Stimulated activated CD4-positive, alpha-beta T cell treated with anti-CD3 and anti-CD28 coated beads, Interleukin-15, amount 100 ng/mL, for 1 hour (primary cell): ENCODE data around the gene BIRC5.
A peak's percentile ranks its signal among the peaks of the same experiment; 100 is the strongest.

ENCODE experiments used
- DNase-seq, 2 donors: peaks; one replicate each; pipeline ENCODE4 v3.0.0-alpha.2; 2020; ENCODE audit warnings: low read depth in 1 of 2, low spot score in 1 of 2

Gene BIRC5

DNA sequence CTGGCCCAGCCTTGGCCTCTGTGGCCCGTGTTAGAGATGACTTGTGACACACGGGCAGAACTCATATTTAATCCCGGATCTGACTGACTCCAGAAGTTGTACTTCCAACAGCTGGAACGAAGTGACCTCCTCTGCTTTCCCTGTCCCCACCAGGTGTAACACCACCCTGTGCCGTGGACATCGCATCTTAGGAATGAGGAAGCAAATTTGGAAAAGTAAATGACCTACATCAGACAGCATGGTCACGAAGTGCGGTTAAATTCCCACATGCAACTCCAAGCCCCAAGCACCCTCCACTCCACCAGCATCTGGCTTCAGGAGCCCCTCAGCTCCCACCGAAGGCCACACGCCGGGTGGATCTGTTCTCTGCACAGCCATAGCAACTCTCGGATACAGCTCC is 30.1 kb upstream of the BIRC5 start:
- DNase-seq, result no peak

DNA sequence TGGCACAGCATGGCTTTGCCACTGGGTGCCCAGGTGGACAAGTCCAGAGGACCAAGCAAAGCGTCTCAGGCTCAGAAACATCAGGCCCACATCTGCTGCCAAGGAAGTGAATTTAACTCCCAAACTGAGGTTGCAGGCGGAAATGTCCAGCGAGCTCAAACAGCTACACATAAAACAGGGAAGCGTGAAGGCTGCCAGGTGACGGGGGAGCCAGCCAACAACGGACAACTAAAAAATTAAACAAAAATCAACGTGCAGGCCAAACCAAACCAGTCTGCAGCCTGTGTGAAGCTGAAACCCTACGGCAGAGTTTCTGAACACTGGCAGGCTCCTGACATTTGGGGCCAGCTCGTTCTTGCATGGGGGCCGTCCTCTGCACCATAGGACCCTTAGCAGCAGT is 29.7 kb upstream of the BIRC5 start:
- DNase-seq, result no peak

DNA sequence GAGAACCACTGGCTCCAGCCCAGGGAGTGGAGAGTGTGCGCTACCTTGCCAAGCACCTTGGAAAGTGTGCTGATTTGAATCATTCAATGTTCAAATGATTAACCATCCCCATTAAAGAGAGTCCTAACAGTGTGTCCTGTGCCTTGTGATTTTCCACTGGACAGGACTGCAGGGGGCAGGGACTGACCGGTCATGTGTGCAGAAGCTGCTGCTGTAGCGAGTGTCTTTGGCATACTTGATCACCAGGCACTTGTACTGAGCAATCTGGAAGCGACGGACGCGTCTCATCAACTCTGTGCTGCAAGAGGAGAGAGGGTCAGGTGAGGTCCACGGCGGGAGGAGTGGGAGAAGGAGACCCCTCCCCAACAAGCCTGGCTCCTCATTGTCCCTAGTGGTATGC is 29.2 kb upstream of the BIRC5 start:
- no peak for DNase-seq

DNA sequence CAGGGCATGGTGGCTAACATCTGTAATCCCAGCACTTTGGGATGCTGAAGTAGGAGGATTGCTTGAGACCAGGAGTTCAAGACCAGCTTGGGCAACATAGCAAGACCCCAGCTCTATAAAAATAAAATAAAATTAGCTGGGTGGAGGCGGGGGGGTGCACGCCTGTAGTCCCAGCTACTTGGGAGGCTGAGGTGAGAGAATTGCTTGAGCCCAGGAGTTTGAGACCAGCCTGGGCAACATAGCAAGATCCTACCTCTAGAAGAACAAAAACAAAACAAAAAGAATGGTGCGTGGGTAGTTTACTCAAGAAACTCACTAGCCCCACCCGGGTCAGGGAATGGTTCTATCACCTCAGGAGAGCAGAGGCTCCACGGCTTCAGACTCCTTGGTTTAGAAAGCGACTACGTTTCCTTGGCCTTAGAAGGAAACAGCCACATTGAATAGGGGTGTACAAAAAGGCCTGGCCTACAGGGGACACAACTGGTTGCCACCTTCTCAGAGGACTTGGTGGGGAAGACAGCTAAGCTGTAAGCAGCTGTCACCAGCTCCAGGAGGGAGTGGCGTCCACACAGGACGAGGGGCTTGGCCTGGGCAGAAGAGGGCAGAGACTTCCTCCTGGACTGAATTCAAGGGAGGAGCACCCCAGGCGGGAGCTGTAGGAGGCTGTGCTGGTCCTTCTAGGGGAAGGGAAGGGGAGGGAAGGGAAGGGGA is 27.9 kb upstream of the BIRC5 start:
- no peak for DNase-seq

- peak; percentile 62 to 67 for DNase-seq
Measured at GRCh38 chr17:78186692-78187595, 27.1 kb upstream of the BIRC5 start, which contains the start of the genes AFMID and TK1. Gene AFMID, plus strand, starts transcription at chr17:78187362. Its CDS starts 9 bp downstream, at chr17:78187371. Gene TK1, minus strand, starts transcription at chr17:78187052. Its CDS starts 58 bp downstream, at chr17:78186994.

DNA sequence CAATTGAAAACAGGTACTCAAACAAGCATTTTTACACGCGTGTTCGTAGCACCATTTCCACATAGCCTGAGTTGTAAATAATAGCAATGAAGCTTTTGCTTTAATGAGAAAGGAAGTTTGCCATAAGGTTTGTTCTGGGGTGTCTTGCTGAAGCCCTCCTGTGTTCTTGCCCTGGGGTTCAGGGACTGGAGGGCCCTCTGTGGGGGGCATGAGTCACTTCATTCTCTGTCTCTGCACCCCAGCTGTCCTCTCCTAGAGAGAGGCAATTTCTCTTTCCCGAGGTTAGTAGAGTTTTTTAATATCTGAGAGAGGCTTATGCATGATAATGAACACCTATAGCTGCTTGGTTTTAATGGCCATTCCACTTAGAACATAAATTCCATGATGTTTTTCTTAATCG is 17.3 kb upstream of the BIRC5 start:
- DNase-seq, result no peak

DNA sequence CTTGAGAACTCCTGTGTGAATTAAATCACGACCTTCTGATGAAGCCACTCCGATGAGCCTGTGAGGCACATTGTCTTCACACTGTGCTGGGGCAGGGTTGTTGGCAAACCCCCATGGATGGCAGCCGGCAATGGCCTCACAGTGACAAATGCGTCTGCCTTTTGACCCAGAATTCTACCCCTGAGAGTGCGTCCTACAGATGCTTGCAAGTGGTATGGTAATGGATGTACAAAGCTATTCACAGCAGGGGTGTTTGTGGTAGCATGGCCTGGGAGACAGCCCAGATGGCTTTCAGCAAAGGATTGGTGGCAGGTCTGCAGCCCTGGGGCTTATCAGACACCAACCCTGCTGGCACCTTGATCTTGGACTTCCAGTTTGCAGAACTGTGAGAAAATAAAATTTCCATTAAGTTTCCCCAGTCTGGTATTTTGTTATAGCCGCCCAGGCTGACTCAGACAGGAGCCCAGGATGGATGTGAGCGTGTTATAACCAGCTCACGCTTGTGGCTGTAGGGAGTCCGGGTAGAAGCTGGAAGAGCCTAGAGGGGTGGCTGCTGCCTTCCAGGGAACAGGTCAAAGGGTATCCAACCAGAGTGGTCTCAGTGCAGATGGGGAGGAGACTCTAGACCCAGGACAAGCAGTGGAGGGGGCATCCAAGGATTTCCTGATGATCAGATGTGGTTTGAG is 16.8 kb upstream of the BIRC5 start:
- DNase-seq, result no peak

GRCh38 chr17:78200451-78200850 is 13.6 kb upstream of the BIRC5 start:
- DNase-seq, result no peak

GRCh38 chr17:78202666-78203065 is 11.4 kb upstream of the BIRC5 start:
- DNase-seq, result no peak

GRCh38 chr17:78204387-78205123 is 9.5 kb upstream of the BIRC5 start:
- DNase-seq, result no peak

- DNase-seq, result no peak
Measured at GRCh38 chr17:78205124-78205775, 8.8 kb upstream of the BIRC5 start.

DNA sequence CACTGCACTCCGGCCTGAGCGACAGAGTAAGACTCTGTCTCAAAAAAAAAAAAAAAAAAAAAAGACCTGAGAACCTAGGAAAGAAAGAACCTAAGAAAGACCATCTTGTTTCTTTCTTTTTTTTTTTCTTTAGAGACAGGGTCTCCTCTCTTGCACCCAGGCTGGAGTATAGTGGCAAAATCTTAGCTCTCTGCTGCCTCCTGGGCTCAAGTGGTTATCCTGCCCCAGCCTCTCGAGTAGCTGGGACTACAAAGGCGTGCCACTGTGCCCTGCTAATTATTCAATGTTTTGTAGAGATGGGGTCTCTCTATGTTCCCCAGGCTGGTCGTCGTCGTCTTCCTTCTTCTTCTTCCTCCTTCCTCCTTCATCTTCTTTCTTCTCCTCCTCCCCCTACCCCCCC is 7.8 kb upstream of the BIRC5 start:
- no peak for DNase-seq

DNA sequence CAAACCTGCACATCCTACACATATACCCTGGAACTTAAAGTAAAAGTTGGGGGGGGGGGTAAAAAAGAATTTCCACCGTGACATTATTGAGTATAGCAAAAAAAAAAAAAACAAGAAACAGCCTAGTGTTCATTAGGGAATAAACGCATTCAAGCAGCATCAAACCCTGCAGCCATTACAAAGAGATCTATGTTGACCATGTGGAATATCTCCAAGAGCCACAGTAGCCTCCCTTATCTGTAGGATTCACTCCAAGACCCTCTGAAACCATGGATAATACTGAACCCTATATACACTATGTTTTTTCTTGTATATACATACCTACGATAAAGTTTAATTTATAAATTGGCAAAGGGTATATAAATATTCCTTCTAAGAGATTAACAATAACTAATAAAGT is 5.6 kb upstream of the BIRC5 start:
- no peak for DNase-seq

DNA sequence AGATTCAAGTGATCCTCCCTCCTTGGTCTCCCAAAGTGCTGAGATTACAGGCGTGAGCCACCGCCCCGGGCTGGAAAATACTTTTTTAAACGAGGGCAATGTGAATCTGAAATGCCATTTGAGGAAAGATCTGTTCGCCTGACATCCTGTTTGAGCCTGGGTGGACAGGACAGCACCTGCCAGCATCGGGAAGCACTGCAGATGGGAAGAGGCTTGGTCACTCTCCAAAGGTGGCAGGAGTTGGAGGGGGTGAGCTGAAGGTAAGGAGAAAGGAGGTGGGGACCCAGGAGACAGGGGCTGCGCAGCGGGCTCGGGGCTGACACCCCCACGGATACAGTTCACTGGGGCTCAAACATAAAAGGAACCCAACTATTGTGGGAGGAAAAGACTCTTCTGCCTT is 3.9 kb upstream of the BIRC5 start:
- no peak for DNase-seq

GRCh38 chr17:78211032-78211431 is 3.0 kb upstream of the BIRC5 start:
- no peak for DNase-seq

- DNase-seq, result no peak
Measured at GRCh38 chr17:78214706-78215061, 631 bp downstream of the BIRC5 start.

- DNase-seq, result no peak
Measured at GRCh38 chr17:78219396-78220150, 5.5 kb downstream of the BIRC5 start.

- no peak for DNase-seq
Measured at GRCh38 chr17:78223061-78223460, 9.0 kb downstream of the BIRC5 start.

DNA sequence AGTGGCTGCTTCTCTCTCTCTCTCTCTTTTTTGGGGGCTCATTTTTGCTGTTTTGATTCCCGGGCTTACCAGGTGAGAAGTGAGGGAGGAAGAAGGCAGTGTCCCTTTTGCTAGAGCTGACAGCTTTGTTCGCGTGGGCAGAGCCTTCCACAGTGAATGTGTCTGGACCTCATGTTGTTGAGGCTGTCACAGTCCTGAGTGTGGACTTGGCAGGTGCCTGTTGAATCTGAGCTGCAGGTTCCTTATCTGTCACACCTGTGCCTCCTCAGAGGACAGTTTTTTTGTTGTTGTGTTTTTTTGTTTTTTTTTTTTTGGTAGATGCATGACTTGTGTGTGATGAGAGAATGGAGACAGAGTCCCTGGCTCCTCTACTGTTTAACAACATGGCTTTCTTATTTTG is 9.7 kb downstream of the BIRC5 start:
- no peak for DNase-seq
